ENCODE results near the gene PDP2.
"Not testable (repeated sequence)": the region's sequence is repeated elsewhere in the genome, so short reads cannot be mapped to it uniquely, and the experiment has no call there.

Gene PDP2

DNA sequence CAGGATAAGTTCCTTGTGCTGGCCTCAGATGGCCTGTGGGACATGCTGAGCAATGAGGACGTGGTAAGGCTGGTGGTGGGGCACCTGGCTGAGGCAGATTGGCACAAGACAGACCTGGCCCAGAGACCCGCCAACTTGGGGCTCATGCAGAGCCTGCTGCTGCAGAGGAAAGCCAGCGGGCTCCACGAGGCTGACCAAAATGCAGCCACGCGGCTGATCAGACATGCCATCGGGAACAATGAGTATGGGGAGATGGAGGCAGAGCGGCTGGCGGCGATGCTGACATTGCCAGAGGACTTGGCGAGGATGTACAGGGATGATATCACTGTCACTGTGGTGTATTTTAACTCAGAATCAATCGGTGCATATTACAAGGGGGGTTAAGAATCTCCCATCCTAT lies 5.2 kb downstream of the PDP2 start:
- no peak for DNase-seq (ENCODE audit: low read depth in 4 of 4, low spot score in 1 of 4)

- DNase-seq (ENCODE audit: low read depth in 4 of 4, low spot score in 1 of 4), result no peak
Measured at GRCh38 chr16:66886321-66886720, 6.0 kb downstream of the PDP2 start.

DNA sequence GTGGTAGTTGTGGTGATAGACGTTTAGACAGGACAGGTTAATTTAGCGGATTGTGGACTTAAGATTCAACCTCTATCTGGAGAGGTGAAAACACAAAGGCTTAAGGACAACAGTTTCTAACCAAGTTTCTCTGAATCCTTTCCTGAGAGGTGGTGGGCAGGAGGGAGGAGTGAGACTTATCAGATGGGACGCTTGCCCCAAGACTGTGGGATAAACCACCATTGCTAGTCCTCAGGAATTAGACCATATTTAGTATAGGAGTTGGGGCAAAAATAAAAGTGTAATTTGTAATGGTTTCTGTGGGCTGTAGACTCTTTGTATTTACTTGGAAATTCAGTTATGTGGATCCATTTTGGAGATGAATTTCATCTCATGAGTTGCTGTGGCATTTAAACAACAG lies 6.6 kb downstream of the PDP2 start:
- DNase-seq (ENCODE audit: low read depth in 4 of 4, low spot score in 1 of 4), result no peak

DNA sequence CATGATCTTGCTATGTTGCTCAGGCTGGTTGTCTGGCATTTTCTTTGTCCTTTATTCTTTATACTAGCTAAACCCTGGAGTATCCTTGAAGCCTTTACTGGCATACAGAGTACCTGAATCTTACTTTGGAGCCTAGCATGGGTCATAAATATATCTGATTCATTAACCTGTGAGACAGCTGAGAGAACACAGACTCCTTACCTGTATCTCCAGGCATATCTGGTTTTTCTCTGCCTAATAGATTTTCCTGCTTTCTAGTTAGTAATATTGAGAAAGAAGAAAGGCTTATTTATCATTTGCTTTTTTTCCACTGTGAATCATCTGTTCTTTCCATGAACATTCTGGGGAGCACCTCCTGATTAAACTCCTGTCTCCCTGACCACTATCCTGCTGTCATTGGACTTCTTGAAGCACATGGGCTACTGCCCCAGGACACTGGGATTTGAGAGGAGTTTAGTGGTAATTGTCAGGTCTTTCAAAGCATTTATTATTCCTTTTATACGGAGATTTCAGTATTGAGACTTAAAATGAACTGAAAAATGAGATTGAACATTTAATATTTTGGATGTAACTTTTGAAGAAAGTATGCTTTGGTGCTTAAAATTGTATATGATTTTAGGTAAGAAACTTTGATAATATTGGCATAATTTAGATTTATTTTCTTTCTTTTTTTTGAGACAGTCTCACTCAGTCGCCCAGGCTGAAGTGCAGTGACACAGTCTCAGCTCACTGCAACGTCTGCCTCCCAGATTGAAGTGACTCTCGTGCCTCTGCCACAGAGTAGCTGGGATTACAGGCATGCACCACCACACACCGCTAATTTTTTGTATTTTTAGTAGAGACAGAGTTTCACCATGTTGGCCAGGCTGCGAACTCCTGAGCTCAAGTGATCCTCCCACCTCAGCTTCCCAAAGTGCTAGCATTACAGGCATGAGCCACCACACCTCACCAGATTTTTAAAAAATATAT lies 8.6 kb downstream of the PDP2 start:
- no peak for DNase-seq (ENCODE audit: low read depth in 4 of 4, low spot score in 1 of 4)

DNA sequence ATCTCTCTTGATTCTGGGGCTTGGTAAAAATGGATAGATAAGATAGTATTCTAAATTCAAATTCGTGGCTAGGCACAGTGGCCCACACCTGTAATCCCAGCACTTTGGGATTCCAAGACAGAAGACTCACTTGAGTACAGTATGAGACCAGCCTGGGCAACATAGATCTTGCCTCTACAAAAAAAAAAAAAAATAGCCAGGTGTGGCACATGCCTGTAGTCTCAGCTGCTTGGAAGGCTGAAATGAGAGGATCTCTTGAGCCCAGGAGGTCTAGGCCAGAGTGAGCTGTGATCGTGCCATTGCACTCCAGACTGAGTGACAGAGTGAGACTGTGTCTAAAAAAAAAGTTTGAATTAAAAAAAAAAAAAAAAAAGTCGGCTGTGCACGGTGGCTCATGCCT lies 9.3 kb downstream of the PDP2 start:
- no peak for DNase-seq (ENCODE audit: low read depth in 4 of 4, low spot score in 1 of 4)

GRCh38 chr16:66890799-66891198 lies 10.5 kb downstream of the PDP2 start:
- no peak for DNase-seq (ENCODE audit: low read depth in 4 of 4, low spot score in 1 of 4)

GRCh38 chr16:66891360-66891759 lies 11.0 kb downstream of the PDP2 start:
- no peak for DNase-seq (ENCODE audit: low read depth in 4 of 4, low spot score in 1 of 4)

- DNase-seq (ENCODE audit: low read depth in 4 of 4, low spot score in 1 of 4), result no peak
Measured at GRCh38 chr16:66891797-66892196, 11.5 kb downstream of the PDP2 start.

GRCh38 chr16:66894055-66894454 lies 13.7 kb downstream of the PDP2 start:
- no peak for DNase-seq (ENCODE audit: low read depth in 4 of 4, low spot score in 1 of 4)

- DNase-seq (ENCODE audit: low read depth in 4 of 4, low spot score in 1 of 4), result peak in 2 of 4 experiments; percentile 27 to 40
Measured at GRCh38 chr16:66894948-66895688, 14.8 kb downstream of the PDP2 start.

GRCh38 chr16:66895689-66895979 lies 15.3 kb downstream of the PDP2 start:
- DNase-seq (ENCODE audit: low read depth in 4 of 4, low spot score in 1 of 4), result no peak

- no peak for DNase-seq (ENCODE audit: low read depth in 4 of 4, low spot score in 1 of 4)
Measured at GRCh38 chr16:66895999-66896398, 15.7 kb downstream of the PDP2 start.

DNA sequence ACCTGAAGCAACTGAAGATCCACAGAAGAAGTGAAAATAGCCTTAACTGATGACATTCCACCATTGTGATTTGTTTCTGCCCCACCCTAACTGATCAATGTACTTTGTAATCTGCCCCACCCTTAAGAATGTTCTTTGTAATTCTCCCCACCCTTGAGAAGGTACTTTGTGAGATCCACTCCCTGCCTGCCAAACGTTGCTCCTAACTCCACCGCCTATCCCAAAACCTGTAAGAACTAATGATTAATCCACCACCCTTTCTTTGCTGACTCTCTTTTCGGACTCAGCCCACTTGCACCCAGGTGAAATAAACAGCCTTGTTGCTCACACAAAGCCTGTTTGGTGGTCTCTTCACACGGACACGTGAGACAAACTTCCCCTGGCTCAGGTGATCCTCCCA lies 16.4 kb downstream of the PDP2 start:
- not testable (repeated sequence) for DNase-seq (ENCODE audit: low read depth in 4 of 4, low spot score in 1 of 4)

DNA sequence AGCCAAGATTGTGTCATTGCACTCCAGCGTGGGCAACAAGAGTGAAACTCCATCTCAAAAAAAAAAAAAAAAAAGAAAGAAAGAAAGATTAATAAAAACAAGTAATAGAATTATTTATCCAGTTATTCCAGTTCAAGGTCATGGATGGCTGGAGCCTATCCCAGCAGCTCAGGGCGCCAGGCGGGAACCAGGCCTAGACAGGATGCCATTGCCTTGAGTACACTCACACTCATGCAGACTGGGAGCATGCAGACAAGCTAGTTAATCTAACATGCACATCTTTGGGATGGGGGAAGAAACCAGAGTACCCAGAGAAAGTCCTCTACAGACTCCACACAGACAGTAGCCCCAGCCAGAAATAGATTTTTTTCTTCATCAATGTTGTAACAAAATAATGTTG lies 17.9 kb downstream of the PDP2 start:
- no peak for DNase-seq (ENCODE audit: low read depth in 4 of 4, low spot score in 1 of 4)

- no peak for DNase-seq (ENCODE audit: low read depth in 4 of 4, low spot score in 1 of 4)
Measured at GRCh38 chr16:66898933-66899309, 18.6 kb downstream of the PDP2 start.

- DNase-seq (ENCODE audit: low read depth in 4 of 4, low spot score in 1 of 4), result no peak
Measured at GRCh38 chr16:66899310-66899944, 19.1 kb downstream of the PDP2 start.

DNA sequence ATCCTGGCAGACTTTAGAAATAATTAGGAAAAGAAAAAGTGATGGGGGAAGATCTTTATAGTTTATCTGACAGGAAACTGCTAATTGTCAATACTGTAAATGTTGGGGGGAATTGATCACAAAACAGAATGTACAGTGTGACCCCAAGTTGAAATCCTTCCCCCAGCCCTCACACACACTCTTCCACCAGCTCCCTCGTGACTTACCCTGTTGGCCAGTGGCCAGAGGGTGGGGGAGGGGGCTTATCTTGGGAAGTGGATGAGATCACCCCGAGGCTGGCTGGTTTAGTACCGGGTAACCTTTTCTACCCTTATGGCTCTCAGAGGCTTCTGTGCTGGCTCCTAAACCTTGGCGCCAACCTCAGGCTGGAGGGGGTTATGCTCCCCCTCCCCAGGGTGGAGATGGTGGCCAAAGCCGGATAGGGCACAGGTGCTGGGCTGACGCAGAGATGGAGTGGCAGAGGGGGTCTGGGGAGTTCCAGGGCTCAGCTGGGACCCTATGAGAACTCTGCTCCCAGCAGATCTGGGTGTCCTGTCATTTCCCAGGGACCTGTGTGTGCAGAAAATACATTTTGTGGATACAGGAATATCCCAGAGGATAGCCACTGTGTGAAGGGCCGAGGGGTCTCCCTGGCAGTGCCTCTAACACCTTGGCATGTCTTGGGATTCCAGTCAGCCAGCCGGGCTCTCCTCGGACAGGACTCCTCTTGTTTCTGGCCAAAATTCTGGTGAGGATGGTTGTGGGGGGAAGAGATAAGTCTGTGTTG lies 19.8 kb downstream of the PDP2 start:
- no peak for DNase-seq (ENCODE audit: low read depth in 4 of 4, low spot score in 1 of 4)

DNA sequence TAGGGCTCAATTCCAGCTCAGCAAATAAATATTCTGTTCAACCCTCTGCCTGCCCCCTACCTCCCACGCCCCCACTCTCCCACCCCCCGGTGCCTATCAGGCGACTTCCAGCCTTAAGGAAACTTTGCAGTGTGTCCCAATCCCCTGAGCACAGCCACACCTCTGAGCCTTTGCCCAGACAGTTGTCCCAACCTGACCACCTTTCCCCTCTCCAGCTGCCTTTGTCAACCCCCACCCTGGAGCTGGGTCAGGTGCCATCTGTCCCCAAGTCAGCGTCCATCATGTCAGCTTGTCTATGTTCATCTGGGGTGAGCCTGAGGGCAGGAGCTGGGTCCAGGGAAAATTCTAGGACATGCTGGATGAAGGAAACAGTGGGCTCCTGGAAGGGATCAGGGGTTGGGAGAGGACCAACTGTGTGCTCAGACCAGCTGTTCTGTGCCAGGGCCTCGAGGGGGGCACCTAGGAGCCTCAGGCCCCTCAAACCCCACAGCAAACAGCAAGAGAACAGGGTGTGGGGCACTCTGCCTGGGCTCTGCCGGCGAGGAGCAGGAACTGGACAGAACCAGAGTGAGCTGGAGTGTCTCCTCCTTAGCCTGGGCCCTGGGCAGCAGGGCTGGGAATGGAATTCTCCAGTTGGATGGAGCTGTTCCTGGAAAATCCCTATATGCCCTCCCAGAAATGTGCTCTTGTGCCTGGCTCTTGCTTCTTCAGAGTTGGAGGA lies 20.6 kb downstream of the PDP2 start:
- no peak for DNase-seq (ENCODE audit: low read depth in 4 of 4, low spot score in 1 of 4)

- no peak for DNase-seq (ENCODE audit: low read depth in 4 of 4, low spot score in 1 of 4)
Measured at GRCh38 chr16:66901626-66902025, 21.3 kb downstream of the PDP2 start.

DNA sequence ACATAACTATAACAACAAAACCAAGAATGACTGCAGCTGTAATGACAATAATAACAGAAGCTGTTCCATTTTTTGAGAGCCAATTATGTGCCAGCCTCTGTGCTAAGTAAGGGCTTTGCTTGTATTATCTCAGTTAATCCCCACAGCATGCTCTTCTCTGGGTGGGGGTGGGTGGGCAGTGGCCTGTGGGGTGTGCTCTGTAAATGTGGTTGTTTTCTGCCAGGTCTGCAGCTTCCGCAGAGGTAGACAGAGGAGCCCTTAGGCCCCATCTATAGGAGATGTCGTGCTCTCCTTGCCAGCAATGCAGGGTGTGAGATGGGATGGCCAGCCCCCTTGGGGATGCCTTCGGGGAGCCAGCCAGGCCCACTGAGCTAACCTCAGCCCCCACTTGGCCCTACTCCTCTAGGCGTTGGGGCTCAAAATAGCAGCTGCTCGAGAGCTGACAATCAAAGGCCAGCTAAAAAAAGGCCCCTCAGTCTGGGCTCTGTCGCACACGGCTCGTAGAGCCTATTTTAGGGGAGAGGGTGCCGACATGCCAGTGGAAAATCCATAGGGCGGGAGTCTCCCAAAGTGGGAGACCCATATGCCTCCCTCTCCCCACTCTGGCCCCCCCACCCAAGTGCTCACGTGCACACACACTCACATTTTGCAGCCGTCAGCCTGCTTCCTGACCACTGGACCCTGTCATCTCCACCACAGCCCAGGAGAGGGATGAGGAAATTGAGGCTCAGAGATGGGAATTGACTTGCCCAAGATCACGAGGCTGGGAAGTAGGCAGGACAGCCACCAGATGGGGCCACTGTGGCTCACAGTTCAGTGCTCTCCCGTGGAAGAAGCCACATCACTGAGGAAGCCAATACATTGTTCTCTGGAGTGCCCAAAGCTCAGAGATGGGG lies 22.6 kb downstream of the PDP2 start:
- DNase-seq (ENCODE audit: low read depth in 4 of 4, low spot score in 1 of 4), result no peak
